LNCaP clone FGC (cell line): ENCODE results near the gene KCNT2.
"Not testable (repeated sequence)": the region's sequence is repeated elsewhere in the genome, so short reads cannot be mapped to it uniquely, and the experiment has no call there.

ENCODE experiments used
- DNase-seq: peaks from one replicate; pipeline ENCODE4 v3.0.0-alpha.2; 2011; ENCODE audit warnings: low read depth
- H3K4me3 ChIP-seq: 2 replicates; pipeline ENCODE4 v1.5.1; 2011; ENCODE audit warnings: mild to moderate bottlenecking, low read depth, low read length, control low read depth
- CTCF ChIP-seq: IDR thresholded peaks from 2 replicates; pipeline ENCODE4 v1.5.1; 2012; ENCODE audit warnings: mild to moderate bottlenecking; ENCODE audit not compliant: control insufficient read depth, insufficient read depth; ENCODE audit errors: extremely low read depth

KCNT2 gene

DNA sequence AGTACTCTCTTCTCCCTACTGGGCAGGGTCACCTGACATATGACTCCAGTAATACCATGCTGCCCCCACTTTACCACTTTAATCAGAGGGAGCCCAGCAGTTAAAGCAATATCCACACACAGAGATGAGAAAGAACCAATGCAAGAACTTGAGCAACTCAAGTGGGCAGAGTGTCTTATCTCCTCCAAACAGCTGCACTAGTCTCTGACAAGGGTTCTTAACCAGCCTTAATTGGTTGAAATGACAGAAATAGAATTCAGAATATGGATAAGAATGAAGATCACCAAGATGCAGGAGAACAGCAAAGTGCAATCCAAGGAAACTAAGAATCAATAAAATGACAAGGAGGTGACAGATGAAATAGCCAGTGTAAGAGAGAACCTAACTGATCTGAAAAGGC lies 91.0 kb downstream of the KCNT2 start:
- no peak for DNase-seq
- no peak overlapping the region for H3K4me3 ChIP-seq
- TF ChIP-seq CTCF = no peak

- TF ChIP-seq CTCF = no peak
- H3K4me3 ChIP-seq = no peak overlapping the region
- no peak for DNase-seq
Measured at GRCh38 chr1:196516373-196516772, 91.9 kb downstream of the KCNT2 start.

DNA sequence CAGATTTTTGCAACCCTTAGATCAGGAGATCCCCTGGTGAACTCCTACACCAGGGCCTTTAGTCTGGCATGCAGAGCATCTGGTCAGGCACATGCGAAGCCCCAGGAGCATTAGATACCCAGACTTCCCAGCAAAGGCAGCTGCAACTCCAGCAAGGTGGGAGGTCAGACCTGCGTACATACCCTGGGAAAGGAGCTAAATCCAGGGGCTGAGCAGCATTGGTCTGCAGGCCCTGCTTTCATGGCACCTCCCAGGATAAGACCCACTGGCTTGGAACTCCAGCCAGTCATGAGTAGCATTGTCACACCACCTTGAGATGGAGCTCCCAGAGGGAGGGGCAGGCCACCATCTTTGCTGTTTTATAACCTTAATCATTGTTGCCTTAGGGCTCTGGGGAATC lies 92.3 kb downstream of the KCNT2 start:
- no peak overlapping the region for H3K4me3 ChIP-seq
- no peak for TF ChIP-seq CTCF
- DNase-seq = no peak

DNA sequence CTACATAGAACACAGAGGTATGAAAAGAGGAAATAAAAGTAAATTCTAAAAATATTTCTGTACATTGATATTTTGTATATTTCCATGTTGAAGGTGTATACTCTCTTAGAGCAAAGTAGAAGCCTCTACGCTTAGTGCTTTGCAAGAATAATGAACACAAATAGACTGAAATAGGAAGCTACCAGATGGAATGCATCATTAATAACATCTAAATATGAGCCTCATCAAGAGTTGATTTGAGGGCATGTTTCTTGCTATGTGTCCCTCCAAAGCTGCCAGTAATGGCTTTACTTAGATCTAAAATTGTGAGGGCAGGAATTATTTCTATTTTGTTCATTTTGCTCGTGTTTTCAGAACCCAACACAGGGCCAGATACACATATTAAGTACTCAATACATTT lies 94.4 kb downstream of the KCNT2 start:
- TF ChIP-seq CTCF = no peak
- no peak overlapping the region for H3K4me3 ChIP-seq
- DNase-seq = no peak

- TF ChIP-seq CTCF = no peak
- no peak overlapping the region for H3K4me3 ChIP-seq
- no peak for DNase-seq
Measured at GRCh38 chr1:196510451-196510850, 97.8 kb downstream of the KCNT2 start.

- not testable (repeated sequence) for DNase-seq, H3K4me3 ChIP-seq
Measured at GRCh38 chr1:196504224-196504623, 104.0 kb downstream of the KCNT2 start.

- no peak for TF ChIP-seq CTCF
- no peak for DNase-seq
- H3K4me3 ChIP-seq = no peak overlapping the region
Measured at GRCh38 chr1:196502437-196502836, 105.8 kb downstream of the KCNT2 start.

DNA sequence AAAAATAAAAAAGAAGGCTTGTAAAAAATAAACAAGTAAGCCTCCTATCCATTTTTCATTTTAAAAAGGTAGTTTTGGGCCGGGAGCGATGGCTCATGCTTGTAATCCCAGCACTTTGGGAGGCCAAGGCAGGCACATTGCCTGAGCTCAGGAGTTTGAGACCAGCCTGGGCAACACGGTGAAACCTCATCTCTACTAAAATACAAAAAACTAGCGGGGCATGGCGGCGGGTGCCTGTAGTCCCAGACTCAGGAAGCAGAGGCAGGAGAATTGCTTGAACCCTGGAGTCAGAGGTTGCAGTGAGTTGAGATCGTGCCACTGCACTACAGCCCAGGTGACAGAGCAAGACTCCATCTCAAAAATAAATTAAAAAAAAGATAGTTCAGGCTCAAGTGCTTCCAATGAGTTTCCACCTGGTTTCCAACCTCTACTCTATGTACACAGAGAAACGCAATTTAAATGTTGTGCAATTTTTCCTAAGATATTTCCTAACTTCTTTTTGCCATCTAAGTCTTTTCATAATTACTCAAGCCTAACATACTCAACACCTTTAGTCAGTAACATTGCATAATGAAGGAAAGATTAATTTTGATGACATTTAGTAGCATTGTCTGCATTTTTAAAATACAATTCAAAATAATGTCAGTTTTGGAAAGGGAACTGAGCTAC lies 106.3 kb downstream of the KCNT2 start:
- TF ChIP-seq CTCF = no peak
- DNase-seq = no peak
- H3K4me3 ChIP-seq = no peak overlapping the region
